ENCODE measurements around the gene RPL13.

DNA sequence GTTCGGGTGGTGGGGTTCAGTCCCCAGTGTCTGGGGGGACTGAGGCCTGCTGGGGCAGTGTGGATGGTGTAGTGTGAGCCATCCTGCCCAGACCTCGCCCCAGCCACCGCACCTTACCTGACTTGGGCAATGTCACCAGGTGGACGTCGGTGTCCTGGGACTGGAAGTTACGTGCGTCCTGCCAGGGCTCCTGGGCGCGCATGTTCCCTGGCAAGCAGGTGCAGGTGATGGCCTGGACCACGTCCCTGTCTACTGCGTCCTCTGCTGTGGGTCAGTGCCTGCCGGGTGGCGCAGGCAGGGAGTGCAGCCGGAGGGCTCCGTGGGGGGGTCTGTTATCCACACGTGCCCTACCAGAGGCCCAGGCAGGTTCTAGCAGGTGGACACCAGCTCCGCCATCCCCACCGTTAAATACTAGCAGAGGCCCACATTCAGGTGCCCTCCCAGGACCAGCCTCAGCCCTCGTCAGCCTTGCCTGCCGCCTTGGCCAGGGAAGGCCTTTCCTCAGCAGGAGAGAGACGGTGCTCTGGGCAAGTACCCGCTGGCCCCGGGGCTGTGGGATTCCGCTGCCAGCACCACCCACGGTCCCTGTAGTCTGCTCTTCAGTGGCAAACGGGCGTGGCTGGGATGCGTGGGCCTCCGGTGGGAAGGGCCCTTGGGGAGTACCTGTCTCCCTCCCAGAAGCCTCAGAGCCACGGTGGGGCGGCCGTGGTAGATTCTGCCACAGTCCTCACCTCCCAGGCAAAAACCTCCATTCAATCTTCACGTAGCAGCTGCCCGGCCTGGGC lies 44.9 kb downstream of the RPL13 start:
- TF ChIP-seq, protein P1, sequence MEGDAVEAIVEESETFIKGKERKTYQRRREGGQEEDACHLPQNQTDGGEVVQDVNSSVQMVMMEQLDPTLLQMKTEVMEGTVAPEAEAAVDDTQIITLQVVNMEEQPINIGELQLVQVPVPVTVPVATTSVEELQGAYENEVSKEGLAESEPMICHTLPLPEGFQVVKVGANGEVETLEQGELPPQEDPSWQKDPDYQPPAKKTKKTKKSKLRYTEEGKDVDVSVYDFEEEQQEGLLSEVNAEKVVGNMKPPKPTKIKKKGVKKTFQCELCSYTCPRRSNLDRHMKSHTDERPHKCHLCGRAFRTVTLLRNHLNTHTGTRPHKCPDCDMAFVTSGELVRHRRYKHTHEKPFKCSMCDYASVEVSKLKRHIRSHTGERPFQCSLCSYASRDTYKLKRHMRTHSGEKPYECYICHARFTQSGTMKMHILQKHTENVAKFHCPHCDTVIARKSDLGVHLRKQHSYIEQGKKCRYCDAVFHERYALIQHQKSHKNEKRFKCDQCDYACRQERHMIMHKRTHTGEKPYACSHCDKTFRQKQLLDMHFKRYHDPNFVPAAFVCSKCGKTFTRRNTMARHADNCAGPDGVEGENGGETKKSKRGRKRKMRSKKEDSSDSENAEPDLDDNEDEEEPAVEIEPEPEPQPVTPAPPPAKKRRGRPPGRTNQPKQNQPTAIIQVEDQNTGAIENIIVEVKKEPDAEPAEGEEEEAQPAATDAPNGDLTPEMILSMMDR (IDR thresholded peaks at IDR 0.05), result no peak
- TF ChIP-seq POLR2A (IDR thresholded peaks at IDR 0.05), result no peak

Data from uterus (tissue), 2 donors.